Cardiac fibroblast (primary cell): ENCODE measurements around the gene ANXA2.
A peak's percentile ranks its signal among the peaks of the same experiment; 100 is the strongest.
"Not testable (repeated sequence)": the region's sequence is repeated elsewhere in the genome, so short reads cannot be mapped to it uniquely, and the experiment has no call there.

ENCODE experiments used
- DNase-seq, 2 donors: peaks; one replicate each; pipeline versions ENCODE4 v3.0.0 to v3.0.0-alpha.2; 2010; ENCODE audit warnings: low read depth in 2 of 2
- H3K4me3 ChIP-seq, 2 donors: replicated peaks in 1 of 2; 1 replicate in 1 of 2; 2 replicates in 1 of 2; pipeline ENCODE4 v1.5.1; 2011; ENCODE audit warnings: low read depth in 2 of 2, low read length in 2 of 2, mild to moderate bottlenecking in 2 of 2, moderate library complexity in 1 of 2
- TF ChIP-seq, protein P1 (sequence below): IDR thresholded peaks from one replicate; pipeline ENCODE4 v1.5.1; 2011; ENCODE audit warnings: low read depth, mild to moderate bottlenecking, low read length, inconsistent platforms

The ANXA2 gene

GRCh38 chr15:60411774-60412425, 14.1 kb upstream of the ANXA2 start:
- TF ChIP-seq, protein P1, sequence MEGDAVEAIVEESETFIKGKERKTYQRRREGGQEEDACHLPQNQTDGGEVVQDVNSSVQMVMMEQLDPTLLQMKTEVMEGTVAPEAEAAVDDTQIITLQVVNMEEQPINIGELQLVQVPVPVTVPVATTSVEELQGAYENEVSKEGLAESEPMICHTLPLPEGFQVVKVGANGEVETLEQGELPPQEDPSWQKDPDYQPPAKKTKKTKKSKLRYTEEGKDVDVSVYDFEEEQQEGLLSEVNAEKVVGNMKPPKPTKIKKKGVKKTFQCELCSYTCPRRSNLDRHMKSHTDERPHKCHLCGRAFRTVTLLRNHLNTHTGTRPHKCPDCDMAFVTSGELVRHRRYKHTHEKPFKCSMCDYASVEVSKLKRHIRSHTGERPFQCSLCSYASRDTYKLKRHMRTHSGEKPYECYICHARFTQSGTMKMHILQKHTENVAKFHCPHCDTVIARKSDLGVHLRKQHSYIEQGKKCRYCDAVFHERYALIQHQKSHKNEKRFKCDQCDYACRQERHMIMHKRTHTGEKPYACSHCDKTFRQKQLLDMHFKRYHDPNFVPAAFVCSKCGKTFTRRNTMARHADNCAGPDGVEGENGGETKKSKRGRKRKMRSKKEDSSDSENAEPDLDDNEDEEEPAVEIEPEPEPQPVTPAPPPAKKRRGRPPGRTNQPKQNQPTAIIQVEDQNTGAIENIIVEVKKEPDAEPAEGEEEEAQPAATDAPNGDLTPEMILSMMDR = no peak
- DNase-seq = no peak
- H3K4me3 ChIP-seq = no peak overlapping the region

GRCh38 chr15:60410350-60410749, 12.6 kb upstream of the ANXA2 start:
- DNase-seq, H3K4me3 ChIP-seq: not testable (repeated sequence)

DNA sequence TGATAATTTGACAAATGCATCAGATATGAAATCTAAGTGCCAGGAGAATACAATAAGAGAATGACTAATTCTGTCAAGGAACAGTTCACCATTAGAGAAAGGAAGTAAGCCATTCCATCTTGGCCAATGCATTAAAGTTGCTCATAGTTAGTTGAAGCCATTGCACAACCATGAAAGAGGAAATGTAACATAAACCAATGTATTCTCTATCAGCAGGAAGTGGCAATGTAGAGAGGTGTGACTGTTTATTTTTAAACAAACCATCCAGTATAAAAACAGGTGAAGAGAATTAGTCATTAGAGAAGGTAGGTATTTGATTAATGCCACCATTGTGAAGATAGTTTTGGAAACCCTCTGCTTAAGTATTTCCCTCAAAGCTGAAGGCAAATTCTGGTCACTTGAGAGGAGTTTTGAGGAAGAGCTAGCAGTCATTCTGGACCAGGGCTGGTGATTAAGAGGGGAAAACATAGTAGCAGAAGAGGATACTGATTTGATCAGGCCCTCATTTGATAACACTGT, 10.7 kb upstream of the ANXA2 start:
- peak; percentile 73 to 93 for DNase-seq
- TF ChIP-seq, protein P1 = no peak
- H3K4me3 ChIP-seq = no peak overlapping the region

- DNase-seq = peak; percentile 66 to 92
- H3K4me3 ChIP-seq = no peak overlapping the region
- TF ChIP-seq, protein P1 = no peak
Observed at GRCh38 chr15:60407415-60407805, 9.6 kb upstream of the ANXA2 start.

GRCh38 chr15:60406513-60407414, 9.0 kb upstream of the ANXA2 start:
- TF ChIP-seq, protein P1 = no peak
- H3K4me3 ChIP-seq = no peak overlapping the region
- no peak for DNase-seq

DNA sequence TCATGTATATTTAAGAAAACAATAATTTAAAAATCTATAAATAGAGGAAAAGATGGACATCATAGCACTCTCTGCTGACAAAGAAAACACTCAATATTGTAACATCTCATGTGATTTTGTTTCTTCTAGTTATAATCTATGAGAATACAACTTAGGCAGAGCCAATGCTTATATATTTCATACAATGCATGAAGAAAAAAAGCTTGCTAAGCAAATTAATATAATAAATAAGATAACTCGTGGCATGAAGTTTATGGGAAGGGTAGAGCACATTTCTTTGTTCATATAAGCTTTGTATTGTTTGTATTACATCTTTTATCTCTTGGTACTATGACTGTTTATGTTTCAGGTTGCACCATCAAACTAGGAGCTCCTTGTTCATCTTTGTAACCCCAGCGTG, 7.6 kb upstream of the ANXA2 start:
- H3K4me3 ChIP-seq = no peak overlapping the region
- DNase-seq = no peak
- TF ChIP-seq, protein P1 = no peak

DNA sequence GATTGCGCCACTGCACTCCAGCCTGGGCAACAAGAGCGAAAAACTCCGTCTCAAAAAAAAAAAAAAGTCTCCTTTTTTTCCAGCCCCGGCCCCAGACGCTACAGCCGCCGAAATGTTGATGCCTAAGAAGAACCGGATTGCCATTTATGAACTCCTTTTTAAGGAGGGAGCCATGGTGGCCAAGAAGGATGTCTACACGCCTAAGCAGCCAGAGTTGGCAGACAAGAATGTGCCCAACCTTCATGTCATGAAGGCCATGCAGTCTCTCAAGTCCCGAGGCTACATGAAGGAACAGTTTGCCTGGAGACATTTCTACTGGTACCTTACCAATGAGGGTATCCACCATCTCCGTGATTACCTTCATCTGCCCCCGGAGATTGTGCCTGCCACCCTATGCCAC, 6.6 kb upstream of the ANXA2 start:
- not testable (repeated sequence) for H3K4me3 ChIP-seq, DNase-seq
